Neural progenitor cell (in vitro differentiated cells): ENCODE data around the gene UBE4A. TPM values are rescaled to one million over a fixed set of nuclear protein-coding genes. Genes with fewer than 3 reads are reported as not detected.

Source experiments
- DNase-seq: peaks from one replicate; pipeline ENCODE4 v3.0.0-alpha.2; 2016; ENCODE audit warnings: low spot score
- H2AFZ ChIP-seq: fragments of 200-600 bp; sonication (generic); replicated peaks from 2 replicates; pipeline ENCODE4 v1.6.1; 2016; ENCODE audit warnings: antibody characterized with exemption
- H3F3A ChIP-seq: fragments of 200-600 bp; sonication (generic); 2 replicates; pipeline ENCODE4 v1.6.1; 2016; ENCODE audit warnings: antibody characterized with exemption, low read depth
- H3K27ac ChIP-seq: fragments of 200-600 bp; sonication (generic); 2 replicates; pipeline ENCODE4 v1.5.1; 2016; ENCODE audit warnings: mild to moderate bottlenecking
- H3K27me3 ChIP-seq: fragments of 200-600 bp; sonication (generic); 2 replicates; pipeline ENCODE4 v1.6.1; 2016; ENCODE audit warnings: mild to moderate bottlenecking, moderate library complexity
- H3K36me3 ChIP-seq: fragments of 200-600 bp; sonication (generic); 2 replicates; pipeline ENCODE4 v1.5.1; 2016
- H3K4me1 ChIP-seq: fragments of 200-600 bp; sonication (generic); 2 replicates; pipeline ENCODE4 v1.6.1; 2016; ENCODE audit warnings: mixed run types
- H3K4me2 ChIP-seq: fragments of 200-600 bp; sonication (generic); 2 replicates; pipeline ENCODE4 v1.6.1; 2016
- H3K4me3 ChIP-seq: fragments of 200-600 bp; sonication (generic); 2 replicates; pipeline ENCODE4 v1.5.1; 2016
- H3K79me2 ChIP-seq: fragments of 200-600 bp; sonication (generic); 2 replicates; pipeline ENCODE4 v1.6.1; 2016; ENCODE audit warnings: low read depth
- H3K9ac ChIP-seq: fragments of 200-600 bp; sonication (generic); 2 replicates; pipeline ENCODE4 v1.6.1; 2016
- H3K9me3 ChIP-seq: fragments of 200-600 bp; sonication (generic); 2 replicates; pipeline ENCODE4 v1.5.1; 2016; ENCODE audit warnings: low read depth
- H4K20me1 ChIP-seq: fragments of 200-600 bp; sonication (generic); 2 replicates; pipeline ENCODE4 v1.6.1; 2016; ENCODE audit warnings: low read depth
- H3K27ac Mint-ChIP-seq: 3 replicates; pipeline ENCODE4 v1.8.0; 2021; ENCODE audit warnings: mixed read lengths
- H3K27me3 Mint-ChIP-seq: 2 replicates; pipeline ENCODE4 v1.8.0; 2022; ENCODE audit warnings: low read depth, mild to moderate bottlenecking, inconsistent platforms, moderate library complexity, mixed read lengths; ENCODE audit not compliant: insufficient read depth
- H3K36me3 Mint-ChIP-seq: 3 replicates; pipeline ENCODE4 v1.8.0; 2021; ENCODE audit warnings: mixed read lengths
- H3K4me1 Mint-ChIP-seq: 3 replicates; pipeline ENCODE4 v1.8.0; 2021; ENCODE audit warnings: mixed read lengths
- H3K4me3 Mint-ChIP-seq: 3 replicates; pipeline ENCODE4 v1.8.0; 2021; ENCODE audit warnings: mild to moderate bottlenecking, moderate library complexity, mixed read lengths
- H3K9me3 Mint-ChIP-seq: 3 replicates; pipeline ENCODE4 v1.8.0; 2020; ENCODE audit warnings: mixed read lengths
- EZH2 ChIP-seq: fragments of 200-600 bp; sonication (generic); IDR thresholded peaks from 2 replicates; pipeline ENCODE4 v1.6.1; 2017; ENCODE audit warnings: antibody characterized with exemption, mild to moderate bottlenecking, moderate library complexity
- EZH2phosphoT487 ChIP-seq: fragments of 200-600 bp; sonication (generic); IDR thresholded peaks from 2 replicates; pipeline ENCODE4 v1.6.1; 2017; ENCODE audit warnings: antibody characterized with exemption
- total RNA-seq: library from RNA; depleted of rRNA; stranded (reverse); fragments of >200 nt; gene quantifications from 2 replicates; pipeline ENCODE4 v1.2.3, GENCODE V29; 2015; ENCODE audit warnings: low replicate concordance
- TF ChIP-seq, protein P1 (sequence below): fragments of 200-600 bp; sonication (generic); IDR thresholded peaks from 2 replicates; pipeline ENCODE4 v1.5.1; 2017; ENCODE audit warnings: antibody characterized with exemption, mild to moderate bottlenecking

Gene UBE4A
- total RNA-seq, 1 donor from 2014 or later = 45.0 TPM

DNA sequence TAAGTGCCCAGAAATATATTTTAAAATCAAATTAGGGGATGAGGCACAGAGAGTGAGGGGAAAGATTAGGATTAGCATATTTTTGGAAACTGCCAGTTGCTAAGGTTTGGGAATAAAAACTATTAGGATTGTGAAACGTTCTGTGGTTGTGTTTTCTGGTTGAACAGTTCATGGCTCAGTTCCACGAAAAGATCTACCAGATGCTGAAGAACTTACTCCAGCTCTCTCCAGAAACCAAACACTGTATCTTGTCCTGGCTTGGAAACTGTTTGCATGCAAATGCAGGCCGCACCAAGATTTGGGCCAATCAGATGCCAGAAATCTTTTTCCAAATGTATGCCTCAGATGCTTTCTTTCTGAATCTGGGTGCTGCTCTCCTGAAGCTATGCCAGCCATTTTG is 15.3 kb downstream of the UBE4A start:
- Histone ChIP-seq H3K36me3 (peaks cover 14% of the 10 kb centered on the region), H2AFZ (no peak overlapping the region), H3K27me3 (no peaks in the 10 kb centered on the region), H4K20me1 (no peaks in the 10 kb centered on the region), H3K4me2 (no peak overlapping the region), H3K9me3 (no peaks in the 10 kb centered on the region), H3K4me3 (no peak overlapping the region), H3F3A (no peaks in the 10 kb centered on the region), H3K4me1 (no peaks in the 10 kb centered on the region), H3K79me2 (no peaks in the 10 kb centered on the region), H3K9ac (no peak overlapping the region), H3K27ac (no peak overlapping the region)
- no peak overlapping the region for H3K4me3 Mint-ChIP-seq
- H3K27ac Mint-ChIP-seq = no peak overlapping the region
- H3K36me3 Mint-ChIP-seq = peaks cover 8% of the 10 kb centered on the region
- no peak for DNase-seq
- H3K27me3 Mint-ChIP-seq = no peaks in the 10 kb centered on the region
- TF ChIP-seq, protein P1, sequence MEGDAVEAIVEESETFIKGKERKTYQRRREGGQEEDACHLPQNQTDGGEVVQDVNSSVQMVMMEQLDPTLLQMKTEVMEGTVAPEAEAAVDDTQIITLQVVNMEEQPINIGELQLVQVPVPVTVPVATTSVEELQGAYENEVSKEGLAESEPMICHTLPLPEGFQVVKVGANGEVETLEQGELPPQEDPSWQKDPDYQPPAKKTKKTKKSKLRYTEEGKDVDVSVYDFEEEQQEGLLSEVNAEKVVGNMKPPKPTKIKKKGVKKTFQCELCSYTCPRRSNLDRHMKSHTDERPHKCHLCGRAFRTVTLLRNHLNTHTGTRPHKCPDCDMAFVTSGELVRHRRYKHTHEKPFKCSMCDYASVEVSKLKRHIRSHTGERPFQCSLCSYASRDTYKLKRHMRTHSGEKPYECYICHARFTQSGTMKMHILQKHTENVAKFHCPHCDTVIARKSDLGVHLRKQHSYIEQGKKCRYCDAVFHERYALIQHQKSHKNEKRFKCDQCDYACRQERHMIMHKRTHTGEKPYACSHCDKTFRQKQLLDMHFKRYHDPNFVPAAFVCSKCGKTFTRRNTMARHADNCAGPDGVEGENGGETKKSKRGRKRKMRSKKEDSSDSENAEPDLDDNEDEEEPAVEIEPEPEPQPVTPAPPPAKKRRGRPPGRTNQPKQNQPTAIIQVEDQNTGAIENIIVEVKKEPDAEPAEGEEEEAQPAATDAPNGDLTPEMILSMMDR = no peak
- TF ChIP-seq EZH2 = no peak
- TF ChIP-seq EZH2phosphoT487 = no peak
- no peaks in the 10 kb centered on the region for H3K9me3 Mint-ChIP-seq
- H3K4me1 Mint-ChIP-seq = no peaks in the 10 kb centered on the region

DNA sequence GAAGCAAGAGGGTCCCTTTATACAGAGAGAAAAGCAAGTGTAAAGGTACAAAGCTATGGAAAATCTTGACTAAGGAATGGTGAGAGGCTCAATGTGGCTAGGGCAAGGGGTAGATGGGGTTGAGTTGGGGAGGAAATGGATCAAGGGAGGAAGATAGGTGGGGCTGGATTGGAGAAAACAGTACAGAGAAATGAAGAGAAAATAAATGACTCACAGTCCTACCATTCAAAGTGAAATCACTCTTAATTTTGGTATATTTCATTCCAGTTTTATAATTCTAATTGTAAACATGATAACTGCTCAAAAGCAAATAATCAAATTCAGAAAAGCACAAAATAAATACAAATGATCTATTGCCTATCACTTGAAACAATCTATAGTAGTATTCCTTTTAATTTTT is 16.6 kb downstream of the UBE4A start:
- Histone ChIP-seq H3K4me2 (no peak overlapping the region), H3K9me3 (no peaks in the 10 kb centered on the region), H3K4me1 (no peaks in the 10 kb centered on the region), H3K79me2 (no peaks in the 10 kb centered on the region), H3F3A (no peaks in the 10 kb centered on the region), H3K4me3 (no peak overlapping the region), H2AFZ (no peak overlapping the region), H4K20me1 (no peaks in the 10 kb centered on the region), H3K9ac (no peak overlapping the region), H3K27me3 (no peaks in the 10 kb centered on the region), H3K27ac (no peak overlapping the region), H3K36me3 (peaks cover 16% of the 10 kb centered on the region)
- no peak for DNase-seq
- no peaks in the 10 kb centered on the region for H3K4me1 Mint-ChIP-seq
- peaks cover 6% of the 10 kb centered on the region for H3K36me3 Mint-ChIP-seq
- no peak overlapping the region for H3K27ac Mint-ChIP-seq
- TF ChIP-seq EZH2phosphoT487 (no peak), EZH2 (no peak)
- TF ChIP-seq, protein P1 = no peak
- no peaks in the 10 kb centered on the region for H3K9me3 Mint-ChIP-seq
- no peaks in the 10 kb centered on the region for H3K27me3 Mint-ChIP-seq
- no peak overlapping the region for H3K4me3 Mint-ChIP-seq

DNA sequence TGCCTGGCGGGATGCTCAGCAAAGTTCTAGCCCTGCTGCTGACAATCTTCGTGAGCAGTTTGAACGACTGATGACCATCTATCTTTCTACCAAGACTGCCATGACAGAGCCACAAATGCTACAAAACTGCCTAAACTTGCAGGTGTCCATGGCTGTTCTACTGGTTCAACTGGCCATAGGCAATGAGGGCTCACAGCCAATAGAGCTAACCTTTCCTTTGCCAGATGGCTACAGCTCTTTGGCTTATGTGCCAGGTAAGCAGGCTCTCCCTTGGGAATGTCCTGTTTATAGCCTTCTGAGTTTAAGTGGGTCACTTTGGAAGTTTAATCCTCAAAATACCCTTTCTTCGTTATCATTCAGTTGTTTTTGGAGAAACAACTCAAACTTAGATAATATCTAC is 20.1 kb downstream of the UBE4A start:
- no peaks in the 10 kb centered on the region for H3K9me3 Mint-ChIP-seq
- no peak for TF ChIP-seq EZH2phosphoT487
- TF ChIP-seq, protein P1 = no peak
- no peak for TF ChIP-seq EZH2
- no peak for DNase-seq
- H3K79me2 ChIP-seq = no peaks in the 10 kb centered on the region
- no peak overlapping the region for H3K9ac ChIP-seq
- H3K9me3 ChIP-seq = no peaks in the 10 kb centered on the region
- no peaks in the 10 kb centered on the region for H3K27me3 Mint-ChIP-seq
- no peak overlapping the region for H3K27ac ChIP-seq
- no peak overlapping the region for H3K4me2 ChIP-seq
- no peak overlapping the region for H3K27ac Mint-ChIP-seq
- H3K36me3 Mint-ChIP-seq = peaks cover 7% of the 10 kb centered on the region
- H3K4me3 ChIP-seq = no peak overlapping the region
- H3K4me1 Mint-ChIP-seq = no peaks in the 10 kb centered on the region
- H3K4me3 Mint-ChIP-seq = no peak overlapping the region
- H3K27me3 ChIP-seq = no peaks in the 10 kb centered on the region
- no peak overlapping the region for H2AFZ ChIP-seq
- no peaks in the 10 kb centered on the region for H3F3A ChIP-seq
- no peaks in the 10 kb centered on the region for H3K4me1 ChIP-seq
- peaks cover 16% of the 10 kb centered on the region for H3K36me3 ChIP-seq
- no peaks in the 10 kb centered on the region for H4K20me1 ChIP-seq
